GM12892 (cell line): ENCODE data around the gene CIZ1. TPM values are rescaled to one million over a fixed set of nuclear protein-coding genes. Genes with fewer than 3 reads are reported as not detected.
"Not testable (repeated sequence)": the region's sequence is repeated elsewhere in the genome, so short reads cannot be mapped to it uniquely, and the experiment has no call there.

Source experiments
- DNase-seq: peaks from one replicate; pipeline ENCODE4 v3.0.0; 2011; ENCODE audit not compliant: insufficient read length
- FAIRE-seq: peaks from 2 replicates; lab custom pipeline; 2011; peaks lifted over from hg19 to GRCh38; lab: Jason Lieb, UNC
- POLR2A ChIP-seq: IDR thresholded peaks from 2 replicates; pipeline ENCODE4 v1.6.1; 2011; ENCODE audit warnings: low read depth, low read length, control low read depth
- POLR2AphosphoS5 ChIP-seq: IDR thresholded peaks from 2 replicates; pipeline ENCODE4 v1.6.1; 2011; ENCODE audit warnings: low read depth, low read length, control low read depth
- TAF1 ChIP-seq: IDR thresholded peaks from 2 replicates; pipeline ENCODE4 v1.6.1; 2011; ENCODE audit warnings: low read depth, mild to moderate bottlenecking, control low read depth, low read length, borderline replicate concordance
- polyA plus RNA-seq: library from polyadenylated mRNA; unstranded; fragments of >200 nt; gene quantifications from one replicate; pipeline ENCODE4 v1.2.1, GENCODE V29; 2012; ENCODE audit warnings: missing spikeins, inconsistent platforms; ENCODE audit not compliant: missing spikeins

The CIZ1 gene, protein sequence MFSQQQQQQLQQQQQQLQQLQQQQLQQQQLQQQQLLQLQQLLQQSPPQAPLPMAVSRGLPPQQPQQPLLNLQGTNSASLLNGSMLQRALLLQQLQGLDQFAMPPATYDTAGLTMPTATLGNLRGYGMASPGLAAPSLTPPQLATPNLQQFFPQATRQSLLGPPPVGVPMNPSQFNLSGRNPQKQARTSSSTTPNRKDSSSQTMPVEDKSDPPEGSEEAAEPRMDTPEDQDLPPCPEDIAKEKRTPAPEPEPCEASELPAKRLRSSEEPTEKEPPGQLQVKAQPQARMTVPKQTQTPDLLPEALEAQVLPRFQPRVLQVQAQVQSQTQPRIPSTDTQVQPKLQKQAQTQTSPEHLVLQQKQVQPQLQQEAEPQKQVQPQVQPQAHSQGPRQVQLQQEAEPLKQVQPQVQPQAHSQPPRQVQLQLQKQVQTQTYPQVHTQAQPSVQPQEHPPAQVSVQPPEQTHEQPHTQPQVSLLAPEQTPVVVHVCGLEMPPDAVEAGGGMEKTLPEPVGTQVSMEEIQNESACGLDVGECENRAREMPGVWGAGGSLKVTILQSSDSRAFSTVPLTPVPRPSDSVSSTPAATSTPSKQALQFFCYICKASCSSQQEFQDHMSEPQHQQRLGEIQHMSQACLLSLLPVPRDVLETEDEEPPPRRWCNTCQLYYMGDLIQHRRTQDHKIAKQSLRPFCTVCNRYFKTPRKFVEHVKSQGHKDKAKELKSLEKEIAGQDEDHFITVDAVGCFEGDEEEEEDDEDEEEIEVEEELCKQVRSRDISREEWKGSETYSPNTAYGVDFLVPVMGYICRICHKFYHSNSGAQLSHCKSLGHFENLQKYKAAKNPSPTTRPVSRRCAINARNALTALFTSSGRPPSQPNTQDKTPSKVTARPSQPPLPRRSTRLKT
- 38.6 TPM for polyA plus RNA-seq

DNA sequence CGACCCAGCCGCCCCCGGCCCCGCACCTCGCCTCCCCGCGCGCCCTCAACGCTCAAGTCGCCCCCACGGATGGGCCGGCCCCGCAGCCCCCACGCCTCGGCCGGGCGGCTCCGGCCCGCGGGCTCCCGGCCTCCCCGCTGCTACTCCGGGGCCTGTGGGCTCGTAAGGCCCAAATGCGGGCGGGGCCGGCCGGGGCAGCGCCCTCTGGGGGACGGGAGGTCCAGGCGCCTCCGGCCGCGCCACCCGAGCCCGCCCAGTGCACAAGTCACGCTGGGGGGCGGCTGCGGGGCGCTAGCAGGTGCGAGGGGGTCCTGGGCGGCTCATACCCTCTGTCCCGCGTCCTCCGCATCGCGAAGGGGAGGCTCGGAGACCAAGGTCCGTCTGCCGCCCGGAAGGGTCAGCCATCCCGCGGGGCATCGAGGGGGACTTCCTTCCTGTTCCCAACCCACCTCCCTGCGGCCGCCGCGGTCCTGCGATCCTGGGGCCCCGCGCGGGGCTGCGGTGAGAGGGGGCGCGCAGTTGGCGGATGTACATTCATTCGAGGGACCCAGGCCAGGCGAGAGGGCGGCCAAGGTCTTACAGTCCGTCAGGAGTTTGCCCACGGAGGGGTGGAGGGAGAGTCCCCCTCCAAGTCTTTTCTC, at the start of gene CIZ1:
TSS of gene CIZ1 (minus strand) at position 167 of the 641 bp plus-strand sequence. CDS start 715 bp downstream, outside the sequence.
- TF ChIP-seq TAF1, result peak; percentile 27; the same call in 1 of the 2 replicates
- no peak; the same call in 1 of the 2 replicates for TF ChIP-seq POLR2AphosphoS5
- peak; percentile 71; the same call in 1 of the 2 replicates for TF ChIP-seq POLR2A
- DNase-seq (peak; percentile 94), FAIRE-seq (peak; percentile 64)

DNA sequence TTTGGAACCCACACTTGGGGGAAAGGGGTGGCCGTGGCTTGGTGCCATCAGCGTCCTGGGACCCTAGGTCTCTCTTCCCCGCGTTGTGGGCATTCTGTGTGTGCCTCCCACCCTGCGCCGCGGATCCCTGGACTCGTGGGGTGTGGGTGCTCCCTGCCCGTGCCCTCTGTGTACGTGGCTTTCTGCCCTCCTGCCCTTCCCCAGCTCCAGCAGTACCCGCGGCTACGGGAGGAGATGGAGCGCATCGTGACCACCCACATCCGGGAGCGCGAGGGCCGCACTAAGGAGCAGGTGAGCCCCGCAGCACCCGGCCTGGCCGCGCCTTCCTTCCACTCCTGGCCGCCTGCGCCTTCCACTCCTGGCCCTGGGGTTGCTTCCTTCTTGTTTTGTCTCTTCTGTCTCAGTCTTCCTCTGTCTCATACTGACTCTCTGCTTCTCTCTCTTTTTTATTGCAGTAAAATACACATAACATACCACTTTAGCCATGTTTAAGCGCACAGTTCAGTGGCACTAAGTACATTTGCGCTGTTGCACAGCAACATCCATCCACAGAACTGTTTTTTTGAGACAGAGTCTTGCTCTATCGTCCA, 42.5 kb upstream of the CIZ1 start:
- DNase-seq (no peak), FAIRE-seq (no peak)
- TF ChIP-seq POLR2AphosphoS5 (no peak), TAF1 (no peak), POLR2A (no peak)

DNA sequence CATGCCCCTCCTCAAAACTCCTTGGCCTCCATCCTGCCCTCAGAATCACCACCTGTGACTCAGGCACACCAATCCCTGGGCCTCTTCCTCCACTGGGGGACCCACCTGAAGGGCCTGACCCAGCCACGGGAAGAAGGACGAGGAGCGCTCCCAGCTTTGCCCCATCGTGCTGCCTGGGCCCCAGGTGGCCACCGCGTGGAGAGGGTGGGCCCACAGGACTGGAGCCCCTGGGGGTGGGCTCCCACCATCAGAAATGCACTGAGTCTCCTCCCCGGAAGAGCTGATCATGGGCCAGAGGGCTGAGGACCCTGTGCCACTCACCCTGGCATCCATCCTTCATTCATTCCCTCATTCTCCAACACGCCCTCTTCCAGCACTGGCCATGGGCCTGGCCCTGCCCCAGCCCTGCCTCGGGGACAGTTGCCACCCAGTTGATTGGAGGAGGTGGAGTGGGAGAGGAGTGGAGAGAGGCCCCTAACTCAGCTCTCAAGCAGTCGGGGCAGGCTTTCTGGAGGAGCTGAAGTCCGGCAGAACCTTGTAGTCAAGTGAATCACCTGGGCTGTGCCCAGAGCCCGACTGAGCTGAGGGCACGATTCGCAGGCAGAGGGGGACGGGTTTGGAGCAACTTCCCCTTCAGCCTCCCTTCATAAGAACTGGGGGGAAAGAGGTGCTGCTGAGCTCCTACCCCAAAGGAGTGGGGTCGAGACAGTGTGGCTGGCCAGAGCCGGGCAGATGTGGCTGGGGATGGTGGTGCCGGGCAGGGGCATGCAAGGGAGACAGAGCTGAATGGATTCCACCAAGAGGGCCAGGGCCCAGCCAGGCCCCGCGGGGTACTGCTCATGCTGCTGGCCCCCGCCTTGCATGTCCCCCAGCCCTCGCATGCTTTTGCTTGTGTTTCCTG, 41.4 kb upstream of the CIZ1 start:
- DNase-seq, result no peak
- FAIRE-seq, result no peak
- TF ChIP-seq POLR2A, result no peak
- TF ChIP-seq TAF1, result no peak
- TF ChIP-seq POLR2AphosphoS5, result no peak

DNA sequence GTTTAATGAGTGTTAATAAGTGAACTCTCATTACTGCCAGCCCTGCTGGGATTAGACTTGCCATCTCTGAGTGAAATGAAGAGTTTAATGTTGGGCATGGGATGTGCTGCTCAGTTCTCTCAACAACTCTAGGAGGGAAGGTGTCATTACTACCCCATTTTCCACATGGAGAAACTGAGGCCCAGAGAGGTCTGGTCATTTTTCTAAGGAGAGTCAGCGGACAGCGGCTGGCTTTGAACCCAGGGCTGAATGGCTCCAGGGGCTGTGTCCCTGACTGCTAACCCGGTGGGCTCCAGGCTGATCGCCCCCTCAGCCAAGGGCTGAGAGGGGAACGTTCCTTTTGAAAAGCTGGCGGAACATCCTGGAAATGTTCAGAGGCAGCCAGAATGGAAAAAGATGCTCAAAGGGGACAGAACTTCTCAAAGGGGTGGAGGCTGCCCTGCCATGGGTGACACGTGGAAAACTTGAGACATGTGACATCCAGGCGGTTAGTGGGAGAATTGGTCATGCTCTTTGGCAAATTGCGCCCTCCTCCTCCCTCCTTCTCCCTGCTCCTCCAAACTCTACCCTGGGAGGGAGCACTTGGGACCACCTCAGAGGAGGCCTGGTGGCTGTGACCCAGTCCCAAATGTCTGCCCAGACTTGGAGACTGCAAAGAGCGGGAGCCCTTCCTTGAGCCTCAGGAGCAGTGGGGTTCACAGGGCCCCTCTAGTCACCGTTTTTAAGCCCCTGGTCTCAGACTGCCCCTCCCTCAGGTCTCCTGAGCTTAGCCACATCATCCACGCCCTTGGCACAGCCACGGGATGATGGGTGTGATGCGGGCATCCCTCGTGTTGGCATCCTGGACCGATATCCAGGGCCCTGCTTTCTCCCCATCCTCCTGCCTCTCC, 40.5 kb upstream of the CIZ1 start:
- no peak for DNase-seq
- no peak for FAIRE-seq
- TF ChIP-seq POLR2AphosphoS5 (no peak), POLR2A (no peak), TAF1 (no peak)

DNA sequence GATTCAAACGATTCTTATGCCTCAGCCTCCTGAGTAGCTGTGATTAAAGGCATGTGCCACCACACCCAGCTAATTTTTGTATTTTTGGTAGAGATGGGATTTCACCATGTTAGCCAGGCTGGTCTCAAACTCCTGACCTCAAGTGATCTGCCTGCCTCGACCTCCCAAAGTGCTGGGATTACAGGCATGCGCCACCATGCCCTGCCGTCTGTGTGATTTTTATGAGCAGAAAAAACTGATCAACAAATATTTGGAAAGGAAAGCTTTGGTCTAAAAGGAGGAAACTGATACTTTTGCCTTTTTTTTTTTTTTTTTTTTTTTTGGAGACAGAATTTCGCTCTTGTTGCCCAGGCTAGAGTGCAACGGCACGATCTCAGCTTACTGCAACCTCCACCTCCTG, 39.5 kb upstream of the CIZ1 start:
- not testable (repeated sequence) for FAIRE-seq

DNA sequence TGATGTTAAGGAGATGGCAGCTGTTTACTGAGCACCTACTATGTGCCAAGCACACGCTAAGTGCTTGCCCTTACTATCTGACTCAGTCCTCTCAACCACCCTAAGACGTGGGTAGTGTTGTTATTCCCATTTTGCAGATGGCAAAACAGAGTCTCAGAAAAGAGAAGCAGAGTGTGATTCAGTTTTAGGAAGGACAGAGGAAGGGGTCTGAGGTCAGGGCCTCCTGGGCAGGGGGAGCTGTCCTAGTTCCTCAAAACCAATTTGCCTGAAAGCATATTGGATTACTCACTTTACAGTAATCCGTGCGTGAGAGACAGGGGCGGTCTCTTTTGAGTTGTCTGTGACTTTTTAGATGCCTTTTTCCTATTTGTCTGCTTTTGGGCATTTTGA, 35.0 kb upstream of the CIZ1 start:
- no peak for DNase-seq
- FAIRE-seq, result no peak
- no peak for TF ChIP-seq TAF1
- no peak for TF ChIP-seq POLR2AphosphoS5
- no peak for TF ChIP-seq POLR2A

More for the DNA sequence above, 39.5 kb upstream of the CIZ1 start:
- not testable (repeated sequence) for DNase-seq

DNA sequence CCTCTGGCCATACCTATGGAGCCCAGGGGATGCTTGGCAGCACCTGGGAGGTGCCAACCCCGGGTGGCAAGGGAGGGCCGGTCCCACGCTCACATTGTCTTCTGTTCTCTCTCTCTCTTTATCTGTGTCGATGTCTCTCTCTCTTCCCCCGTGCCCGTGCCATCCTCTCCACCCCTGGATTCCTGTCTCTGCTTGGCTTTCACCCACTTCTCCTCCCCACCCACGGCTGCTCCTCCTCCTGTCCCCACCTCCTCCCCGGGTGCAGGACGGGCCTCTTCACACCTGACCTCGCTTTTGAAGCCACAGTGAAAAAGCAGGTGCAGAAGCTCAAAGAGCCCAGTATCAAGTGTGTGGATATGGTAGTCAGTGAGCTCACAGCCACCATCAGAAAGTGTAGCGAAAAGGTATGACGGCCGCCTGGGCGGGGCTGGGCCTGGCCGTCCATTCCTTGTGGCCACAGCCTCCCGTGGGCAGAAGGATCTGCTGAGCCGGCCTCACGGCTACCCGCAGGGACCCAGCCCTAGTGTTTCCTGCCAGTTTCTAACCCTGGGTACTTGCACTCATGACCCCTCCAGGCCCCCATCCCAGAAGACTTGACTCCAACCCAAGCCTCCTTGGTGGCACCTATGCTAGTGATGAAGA, 34.5 kb upstream of the CIZ1 start:
- DNase-seq, result no peak
- TF ChIP-seq POLR2A, result no peak
- no peak for TF ChIP-seq TAF1
- TF ChIP-seq POLR2AphosphoS5, result no peak
- FAIRE-seq, result no peak

DNA sequence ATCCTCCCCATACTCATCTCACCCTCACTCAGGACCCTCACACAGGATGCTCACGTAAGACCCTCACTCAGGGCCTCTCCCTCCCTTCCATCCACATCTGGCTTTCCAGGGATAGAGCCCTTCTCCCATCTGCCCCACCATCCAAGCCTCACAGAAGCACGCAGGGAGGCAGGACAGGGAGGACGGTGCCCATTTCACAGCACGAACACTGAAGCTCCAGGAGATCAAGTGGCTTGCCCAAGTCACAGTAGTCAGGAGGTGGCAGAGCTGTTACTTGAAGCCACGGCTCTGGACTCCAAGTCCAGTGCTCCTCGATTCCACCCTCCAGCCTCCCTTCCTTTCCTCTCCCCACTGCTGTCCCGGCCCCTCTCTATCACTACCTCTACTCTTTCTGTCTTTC, 33.5 kb upstream of the CIZ1 start:
- no peak for DNase-seq
- no peak for FAIRE-seq
- TF ChIP-seq TAF1 (no peak), POLR2A (no peak), POLR2AphosphoS5 (no peak)

DNA sequence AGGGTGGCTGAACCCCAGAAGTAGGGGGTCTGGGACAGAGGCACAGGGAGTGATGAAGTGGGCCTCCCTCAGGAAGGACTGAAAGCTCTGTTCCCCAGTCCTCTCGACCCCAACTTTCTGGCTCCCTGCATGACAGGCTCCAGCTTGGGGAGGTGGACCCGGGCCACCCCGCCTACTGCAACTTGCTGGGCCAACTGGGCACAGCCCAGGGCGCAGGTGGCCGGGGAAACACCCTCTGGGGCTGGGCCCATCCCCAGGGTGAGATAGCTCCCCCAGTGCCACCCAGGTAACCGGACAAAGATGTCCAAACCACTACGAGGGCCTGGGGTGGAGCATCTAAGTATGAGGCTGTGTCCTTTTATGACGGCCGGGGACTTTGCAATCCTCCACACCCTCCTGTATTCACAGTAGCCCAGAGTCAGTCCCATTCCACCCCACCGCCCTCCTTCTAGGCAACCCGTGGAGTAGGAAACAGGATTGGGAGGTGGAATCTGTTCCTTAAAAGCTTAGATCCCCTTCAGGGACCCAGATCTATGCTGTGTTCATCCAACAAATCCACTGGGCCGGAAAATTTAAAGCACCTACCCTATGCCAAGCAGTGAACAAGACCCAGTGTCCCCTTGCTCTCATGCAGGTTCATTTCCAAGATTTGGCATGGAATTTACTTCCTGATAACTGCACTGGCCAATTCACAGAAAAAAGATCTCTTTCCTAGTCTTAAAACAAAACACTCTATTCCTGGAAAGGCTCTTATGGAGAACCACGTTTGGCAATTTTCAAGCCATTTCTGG, 31.7 kb upstream of the CIZ1 start:
- FAIRE-seq (no peak), DNase-seq (no peak)
- no peak for TF ChIP-seq TAF1
- no peak for TF ChIP-seq POLR2A
- TF ChIP-seq POLR2AphosphoS5, result no peak
